OCI-LY1 (cell line): ENCODE results near the gene SMG9.

Experiments
- EZH2 ChIP-seq: fragments of 200-600 bp; sonication (generic), shearing (Covaris generic); IDR thresholded peaks from 2 replicates; pipeline ENCODE4 v1.8.0; 2017; ENCODE audit warnings: borderline replicate concordance, mixed run types, mild to moderate bottlenecking, antibody characterized with exemption, low read length, moderate library complexity, mixed read lengths
- TF ChIP-seq, protein P1 (sequence below): fragments of 200-600 bp; sonication (generic), shearing (Covaris generic); IDR thresholded peaks from 2 replicates; pipeline ENCODE4 v1.5.1; 2017; ENCODE audit warnings: mild to moderate bottlenecking, antibody characterized with exemption, low read length, moderate library complexity, mixed read lengths

DNA sequence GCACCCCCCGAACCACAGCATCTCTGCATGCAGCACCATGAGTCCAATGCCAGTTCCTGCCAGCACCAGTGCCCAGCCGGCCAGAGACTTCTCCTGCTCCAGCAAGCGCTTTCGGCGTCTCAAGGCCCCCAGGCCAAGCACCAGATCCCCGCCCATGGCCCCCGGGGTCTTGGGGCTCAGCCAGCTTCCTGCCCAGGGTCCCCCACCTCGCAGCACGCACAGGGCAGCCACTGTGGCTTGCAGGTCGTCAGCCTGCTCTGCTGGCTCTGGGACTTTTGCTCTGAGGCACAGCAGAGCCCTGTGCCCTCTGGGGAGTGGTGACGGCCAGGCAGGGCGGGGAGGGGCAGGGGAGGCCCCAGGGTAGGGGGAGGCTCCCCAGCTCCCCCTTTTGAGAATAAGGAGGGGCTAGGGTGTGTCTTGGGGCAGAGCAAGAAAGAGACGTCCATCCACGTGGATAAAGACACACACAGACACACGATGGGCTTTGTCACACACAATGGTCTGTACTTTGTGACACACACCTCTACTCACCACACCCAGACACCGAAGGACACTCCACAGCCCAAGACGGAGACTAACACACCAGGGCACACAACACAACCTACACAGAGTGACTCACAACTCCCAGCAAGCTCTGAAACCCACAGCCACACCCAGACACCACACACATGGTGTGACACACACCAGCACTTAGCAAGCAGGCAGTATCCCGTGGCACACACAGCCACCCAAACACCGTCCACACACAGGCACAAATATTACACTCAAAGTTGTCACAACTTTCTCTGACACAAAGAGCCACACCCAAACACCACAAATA is 26.2 kb upstream of the SMG9 start, which contains the start of gene KCNN4:
- TF ChIP-seq, protein P1, sequence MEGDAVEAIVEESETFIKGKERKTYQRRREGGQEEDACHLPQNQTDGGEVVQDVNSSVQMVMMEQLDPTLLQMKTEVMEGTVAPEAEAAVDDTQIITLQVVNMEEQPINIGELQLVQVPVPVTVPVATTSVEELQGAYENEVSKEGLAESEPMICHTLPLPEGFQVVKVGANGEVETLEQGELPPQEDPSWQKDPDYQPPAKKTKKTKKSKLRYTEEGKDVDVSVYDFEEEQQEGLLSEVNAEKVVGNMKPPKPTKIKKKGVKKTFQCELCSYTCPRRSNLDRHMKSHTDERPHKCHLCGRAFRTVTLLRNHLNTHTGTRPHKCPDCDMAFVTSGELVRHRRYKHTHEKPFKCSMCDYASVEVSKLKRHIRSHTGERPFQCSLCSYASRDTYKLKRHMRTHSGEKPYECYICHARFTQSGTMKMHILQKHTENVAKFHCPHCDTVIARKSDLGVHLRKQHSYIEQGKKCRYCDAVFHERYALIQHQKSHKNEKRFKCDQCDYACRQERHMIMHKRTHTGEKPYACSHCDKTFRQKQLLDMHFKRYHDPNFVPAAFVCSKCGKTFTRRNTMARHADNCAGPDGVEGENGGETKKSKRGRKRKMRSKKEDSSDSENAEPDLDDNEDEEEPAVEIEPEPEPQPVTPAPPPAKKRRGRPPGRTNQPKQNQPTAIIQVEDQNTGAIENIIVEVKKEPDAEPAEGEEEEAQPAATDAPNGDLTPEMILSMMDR: no peak
- TF ChIP-seq EZH2: no peak
